GM21515 (cell line): ENCODE data around the gene RPL38.

ENCODE experiments used
- ATAC-seq: cut with Tn5 transposase; IDR thresholded peaks from one replicate; pipeline ENCODE4 v1.9.1; 2021; ENCODE audit not compliant: unreplicated experiment

RPL38 gene

DNA sequence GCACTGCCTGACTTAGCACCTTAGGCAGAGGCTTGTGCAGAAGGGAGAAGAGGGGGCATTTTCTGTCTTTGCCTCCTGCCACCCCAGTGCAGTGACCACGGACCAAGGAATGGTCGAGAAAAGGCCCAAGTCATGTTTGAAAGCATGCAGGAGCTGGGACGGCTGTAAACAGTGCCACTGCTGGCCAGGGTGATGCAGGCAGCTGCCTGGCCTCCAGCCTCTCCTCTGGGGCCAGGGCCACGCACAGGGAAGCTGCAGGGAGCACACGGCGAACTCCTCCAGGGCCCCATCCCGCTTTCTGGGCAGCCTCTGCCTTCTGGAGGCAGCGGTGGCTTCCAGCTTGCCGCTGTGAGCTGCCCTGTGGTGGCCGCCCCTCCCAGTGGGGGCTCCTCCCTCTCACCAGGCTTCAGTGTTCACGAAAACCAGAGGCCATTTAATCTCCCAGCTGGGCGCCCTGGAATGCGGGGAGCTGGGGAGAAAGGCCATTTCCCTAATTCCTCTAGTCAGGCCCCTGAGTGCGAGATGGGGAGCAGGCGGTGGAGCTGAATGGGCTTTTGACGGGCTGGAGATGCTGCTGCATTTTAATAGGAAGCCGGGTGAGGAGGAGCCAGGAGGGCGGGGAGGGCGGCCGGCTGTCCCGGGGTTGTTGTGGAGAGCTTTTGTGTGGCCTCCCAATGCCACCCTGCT, 41.8 kb downstream of the RPL38 start:
- no peak for ATAC-seq

DNA sequence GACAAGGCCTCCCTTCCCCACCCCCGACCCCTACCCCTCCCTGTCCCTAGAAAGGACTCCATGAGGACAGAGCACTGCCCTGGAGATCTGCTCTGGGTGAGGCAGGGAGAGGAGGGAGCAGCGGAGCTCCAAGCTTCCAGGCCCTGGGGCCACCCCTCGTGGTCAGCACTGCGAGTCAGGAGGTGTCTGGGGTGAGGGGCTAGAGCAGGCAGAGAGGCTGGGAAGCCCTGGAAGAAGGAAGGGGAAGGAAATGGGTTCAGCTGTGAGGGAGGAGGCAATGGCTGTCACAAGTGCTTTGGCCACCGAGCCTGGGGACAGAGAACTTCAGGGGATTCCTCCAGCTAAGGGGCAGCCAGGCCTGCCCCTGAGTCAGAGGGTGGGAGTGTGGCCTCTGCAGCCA, 42.4 kb downstream of the RPL38 start:
- ATAC-seq = no peak

DNA sequence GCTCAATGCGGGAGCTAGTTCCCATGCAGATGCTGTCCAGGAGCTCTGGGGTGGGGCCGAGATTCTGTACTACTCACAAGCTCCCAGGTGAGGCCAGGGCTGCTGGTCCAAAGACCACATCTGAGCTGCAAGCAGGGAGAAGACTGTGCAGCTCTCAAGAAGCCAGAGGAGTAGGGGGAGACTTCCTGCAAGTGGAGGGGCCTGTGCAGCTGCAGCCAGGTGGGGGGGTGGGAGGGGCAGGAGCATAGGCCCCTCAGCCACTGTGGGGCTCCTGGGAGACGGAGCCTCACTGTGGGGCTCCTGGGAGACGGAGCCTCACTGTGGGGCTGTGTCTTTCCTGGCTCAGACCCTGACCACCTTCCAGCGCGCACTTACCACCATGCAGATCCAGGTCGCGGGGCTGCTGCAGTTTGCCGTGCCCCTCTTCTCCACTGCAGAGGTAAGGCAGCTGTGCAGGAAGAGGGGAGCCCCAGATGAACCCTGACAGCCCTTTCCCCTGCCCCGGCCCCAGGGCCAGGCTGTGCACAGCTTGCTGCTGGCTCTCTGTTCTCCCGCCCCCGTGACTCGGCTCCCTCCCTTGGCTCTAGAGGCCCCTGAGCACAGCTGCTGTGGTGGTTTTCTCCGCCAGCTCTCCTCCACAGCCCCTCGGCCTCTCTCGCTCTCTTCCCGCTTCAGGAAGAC, 46.3 kb downstream of the RPL38 start:
- ATAC-seq = no peak

DNA sequence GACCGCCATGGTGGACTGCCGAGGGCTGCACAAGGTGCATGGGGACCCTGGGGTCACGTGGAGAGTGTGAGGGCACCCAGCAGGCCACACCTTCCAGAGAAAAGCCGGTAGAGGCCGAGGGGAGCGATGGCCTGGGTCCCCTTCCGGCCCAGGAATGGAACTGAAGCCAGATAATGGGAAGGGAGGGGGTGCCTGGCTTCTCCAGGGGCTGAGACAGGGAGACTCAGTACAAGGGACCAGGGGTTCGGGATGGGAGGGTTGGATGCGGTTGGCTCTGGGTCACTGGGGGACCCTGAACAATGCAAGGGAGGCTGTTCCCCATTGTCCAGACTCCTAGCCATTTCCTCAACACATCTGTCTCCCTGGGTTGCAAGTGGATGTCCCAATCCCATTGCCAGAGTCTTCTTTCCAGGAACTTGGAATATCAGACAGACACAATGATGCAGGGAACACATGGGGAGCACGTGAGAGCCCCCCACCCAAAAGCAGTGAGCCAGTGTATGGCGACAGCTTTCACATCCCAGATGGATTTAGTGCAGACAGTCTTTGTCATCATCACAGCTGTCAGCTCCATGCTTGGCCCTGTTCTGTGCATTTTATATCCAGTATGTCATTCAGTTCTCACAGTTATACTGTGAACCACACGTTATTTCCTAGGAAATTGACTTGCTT, 47.0 kb downstream of the RPL38 start:
- ATAC-seq = no peak

DNA sequence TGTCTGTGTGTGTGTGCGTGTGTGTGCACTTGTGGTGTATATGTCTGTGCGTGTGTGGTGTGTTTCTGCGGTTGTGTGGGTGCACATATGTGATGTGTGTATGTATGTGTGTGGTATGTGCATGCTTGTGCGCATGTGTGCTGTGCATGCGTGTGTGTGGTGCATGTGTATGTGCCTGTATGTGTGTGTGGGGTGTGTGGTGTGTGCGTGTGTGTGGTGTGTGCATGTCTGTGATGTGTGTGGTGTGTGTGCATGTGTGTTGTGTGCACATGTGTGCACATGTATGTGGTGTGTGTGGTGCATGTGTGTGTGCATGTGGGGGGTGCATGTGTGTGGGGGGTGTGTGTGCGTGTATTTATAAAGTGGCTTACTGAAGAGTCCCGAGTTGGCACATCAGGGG, 47.6 kb downstream of the RPL38 start:
- no peak for ATAC-seq

DNA sequence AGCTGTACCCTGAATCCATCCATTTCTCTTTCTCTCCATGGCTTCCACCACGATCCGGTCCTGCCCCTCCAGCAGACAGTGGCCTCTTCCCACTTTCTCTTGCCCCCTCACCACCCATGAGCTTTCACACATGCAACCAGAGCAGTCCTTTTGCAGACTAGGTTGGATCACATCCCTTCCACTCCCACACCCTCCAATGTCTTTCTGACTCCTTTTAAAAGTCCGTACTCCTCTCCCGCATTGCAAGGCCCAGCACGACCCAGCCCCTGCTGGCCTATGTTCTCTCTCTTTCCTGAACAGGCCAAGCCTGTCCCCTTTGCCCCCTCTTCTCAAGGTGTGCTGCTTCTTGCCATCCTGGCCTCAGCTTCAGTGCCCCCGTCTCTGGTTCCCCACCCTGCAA, 48.1 kb downstream of the RPL38 start:
- ATAC-seq = no peak

DNA sequence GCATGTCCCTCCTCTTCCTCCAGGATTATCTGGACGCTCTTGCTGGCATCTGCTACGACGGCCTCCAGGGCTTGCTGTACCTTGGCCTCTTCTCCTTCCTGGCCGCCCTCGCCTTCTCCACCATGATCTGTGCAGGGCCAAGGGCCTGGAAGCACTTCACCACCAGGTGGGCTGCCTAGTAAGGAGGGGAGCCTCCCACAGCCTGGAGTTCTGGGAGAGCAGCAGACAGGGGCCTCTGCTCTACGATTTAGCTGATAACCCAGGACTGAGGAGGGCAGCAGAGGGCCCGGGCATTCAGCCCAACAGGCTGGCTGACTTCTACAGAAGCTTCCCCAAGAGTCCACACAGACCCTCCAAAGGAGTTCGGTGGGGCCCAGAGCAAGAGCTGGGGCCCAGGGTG, 48.7 kb downstream of the RPL38 start:
- ATAC-seq = no peak

DNA sequence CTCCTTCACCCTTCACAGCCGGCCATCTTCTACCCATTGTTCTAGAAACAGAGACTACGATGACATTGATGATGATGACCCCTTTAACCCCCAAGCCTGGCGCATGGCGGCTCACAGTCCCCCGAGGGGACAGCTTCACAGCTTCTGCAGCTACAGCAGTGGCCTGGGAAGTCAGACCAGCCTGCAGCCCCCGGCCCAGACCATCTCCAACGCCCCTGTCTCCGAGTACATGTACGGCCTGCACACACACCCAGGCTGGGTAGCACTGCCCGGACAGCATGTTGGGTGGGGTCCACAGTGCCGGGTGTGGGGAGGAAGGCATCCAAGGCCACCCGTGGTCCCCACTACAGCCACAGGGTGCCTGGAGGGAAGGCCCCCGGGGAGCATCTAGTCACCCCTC, 49.6 kb downstream of the RPL38 start:
- no peak for ATAC-seq

DNA sequence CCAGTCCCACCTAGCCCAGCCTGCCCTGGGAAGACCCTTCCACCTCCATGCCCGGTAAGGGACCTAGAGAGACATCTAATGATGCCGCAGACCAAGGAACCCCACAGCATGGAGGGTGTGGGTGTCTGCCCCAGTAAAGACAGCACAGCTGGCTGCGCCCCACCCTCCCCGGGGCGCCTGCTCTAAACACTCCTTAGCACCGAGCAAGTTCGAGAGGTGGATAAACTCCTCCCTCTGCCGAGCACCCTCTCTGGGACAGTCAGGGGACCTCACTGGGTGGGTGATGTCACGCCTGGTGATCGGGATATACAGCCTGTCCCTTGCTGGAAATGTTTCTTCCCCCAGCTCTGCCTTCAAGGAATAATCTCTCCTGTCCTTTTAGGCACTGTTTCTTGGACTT, 53.8 kb downstream of the RPL38 start:
- ATAC-seq = no peak

DNA sequence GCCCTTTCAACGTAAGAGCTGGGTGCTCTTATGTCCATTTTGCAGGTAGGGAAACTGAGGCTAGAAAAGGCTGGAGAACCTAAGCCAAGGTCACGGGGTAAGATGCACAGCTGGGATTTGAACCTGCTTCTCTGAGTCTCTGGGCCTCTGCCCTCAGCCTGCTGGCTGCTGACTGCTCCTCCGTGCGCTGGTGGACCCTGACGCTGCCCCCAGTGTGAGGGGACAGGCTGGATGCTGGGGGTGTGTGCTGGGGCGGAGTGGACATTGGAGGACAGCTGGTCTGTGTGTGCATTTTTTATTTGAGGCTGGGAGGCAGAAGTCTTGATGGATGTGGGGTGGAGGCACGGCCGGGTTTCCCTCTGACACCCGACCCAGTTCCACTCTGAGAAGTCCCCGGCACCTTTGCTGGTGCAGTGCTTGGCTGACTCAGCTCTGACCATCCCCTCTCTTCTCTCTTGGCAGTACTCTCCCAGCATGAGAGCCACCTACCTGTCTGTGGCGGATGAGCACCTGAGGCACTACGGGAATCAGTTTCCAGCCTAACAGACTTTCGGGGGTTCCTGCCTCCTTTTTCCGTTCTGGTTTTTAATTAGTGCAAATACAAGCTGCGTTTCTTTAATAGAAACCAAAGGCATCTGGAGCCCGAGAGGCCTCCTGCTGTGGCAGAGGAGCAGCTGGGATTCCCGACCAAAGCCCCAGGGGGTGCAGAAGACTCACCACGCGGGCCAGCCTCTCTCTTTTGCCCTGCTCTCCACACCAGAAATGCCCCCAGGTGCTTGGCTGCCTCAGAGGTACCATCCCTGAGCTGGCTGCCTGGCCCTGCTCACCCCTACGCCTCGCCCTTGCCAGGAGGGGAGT, 56.4 kb downstream of the RPL38 start:
- ATAC-seq = no peak
